HepG2 (cell line): ENCODE results near the gene DHCR7. TPM values are rescaled to one million over a fixed set of nuclear protein-coding genes. Genes with fewer than 3 reads are reported as not detected.

Experiments used
- ATAC-seq: fragments of 200-7000 bp; cut with Tn5 transposase; 3 replicates; pipeline ENCODE4 v1.9.1; 2020; ENCODE audit warnings: mild to moderate bottlenecking, moderate library complexity
- BruUV-seq: library from RNA; stranded (reverse); fragments of 400-500 nt; replicated peaks from 2 replicates; lab custom pipeline; 2021; lab: Mats Ljungman, UMichigan
- CTCF ChIA-PET: fragments of 300-600 bp; formaldehyde crosslinking; extraction: SDS; loops from one replicate; lab custom pipeline; 2021; ENCODE audit warnings: low total read pairs, inconsistent platforms, low intra/inter-chr PET ratio; lab: Yijun Ruan, JAX
- POLR2A ChIA-PET: fragments of 350-600 bp; sonication (Branson Sonifier 250); formaldehyde crosslinking; loops from one replicate; lab custom pipeline; 2020; ENCODE audit warnings: antibody characterized with exemption, inconsistent platforms; lab: Yijun Ruan, JAX
- DNase-seq: peaks from one replicate; pipeline ENCODE4 v3.0.0-alpha.2; 2015; ENCODE audit warnings: low spot score
- FAIRE-seq: peaks from 3 replicates; lab custom pipeline; 2011; peaks lifted over from hg19 to GRCh38; lab: Jason Lieb, UNC
- H2AFZ ChIP-seq: one replicate; pipeline ENCODE4 v1.6.1; 2011; ENCODE audit warnings: low read length, inconsistent platforms
- H3K27ac ChIP-seq: fragments of 300-600 bp; 3 replicates; pipeline ENCODE4 v1.8.0; 2011; ENCODE audit warnings: mixed run types, mild to moderate bottlenecking, mixed read lengths, low read length, inconsistent platforms; ENCODE audit not compliant: insufficient read depth; ENCODE audit errors: extremely low read length
- H3K27me3 ChIP-seq, 2 experiments: fragments of 200-600 bp in 1 of 2; 2 replicates in 1 of 2; 3 replicates in 1 of 2; pipeline versions ENCODE4 v1.6.0 to v1.8.0; 2011; ENCODE audit warnings: low read length in 2 of 2, mild to moderate bottlenecking in 2 of 2, moderate library complexity in 2 of 2, inconsistent platforms in 1 of 2; ENCODE audit not compliant: insufficient read depth in 2 of 2, control insufficient read depth in 1 of 2
- H3K36me3 ChIP-seq, 2 experiments: fragments of 200-600 bp in 1 of 2; replicated peaks in 1 of 2; 2 replicates in 1 of 2; 3 replicates in 1 of 2; pipeline versions ENCODE4 v1.5.1 to v1.8.0; 2011; ENCODE audit warnings: low read length in 2 of 2, inconsistent platforms in 1 of 2; ENCODE audit not compliant: insufficient read depth in 2 of 2, control insufficient read depth in 1 of 2
- H3K4me1 ChIP-seq: 2 replicates; pipeline ENCODE4 v1.5.1; 2012; ENCODE audit warnings: low read length, inconsistent platforms; ENCODE audit not compliant: insufficient read depth
- H3K4me2 ChIP-seq: 2 replicates; pipeline ENCODE4 v1.6.0; 2011; ENCODE audit warnings: low read depth, low read length, inconsistent platforms
- H3K4me3 ChIP-seq, 3 experiments: fragments of 200-600 bp in 1 of 3; sonication (generic), shearing (Covaris generic) in 1 of 3; replicated peaks in 1 of 3; 2 replicates each; pipeline ENCODE4 v1.5.1; 2011 to 2016; ENCODE audit warnings: low read length in 3 of 3, inconsistent platforms in 2 of 3, low read depth in 2 of 3, mild to moderate bottlenecking in 2 of 3, control low read depth in 1 of 3, mixed read lengths in 1 of 3; ENCODE audit not compliant: insufficient read depth in 1 of 3
- H3K79me2 ChIP-seq: one replicate; pipeline ENCODE4 v1.6.1; 2011; ENCODE audit warnings: low read length, inconsistent platforms; ENCODE audit not compliant: insufficient read depth
- H3K9ac ChIP-seq: 2 replicates; pipeline ENCODE4 v1.6.0; 2011; ENCODE audit warnings: mild to moderate bottlenecking, low read depth, low read length, inconsistent platforms; ENCODE audit not compliant: insufficient read depth
- H3K9me3 ChIP-seq: 2 replicates; pipeline ENCODE4 v1.5.1; 2012; ENCODE audit warnings: mild to moderate bottlenecking, low read length
- H4K20me1 ChIP-seq: 2 replicates; pipeline ENCODE4 v1.6.0; 2011; ENCODE audit warnings: inconsistent platforms, mild to moderate bottlenecking, low read length, moderate library complexity; ENCODE audit not compliant: insufficient read depth
- GABPA ChIP-seq, 2 experiments: IDR thresholded peaks; 2 replicates each; pipeline ENCODE4 v1.6.1; 2011 to 2016; ENCODE audit warnings: low read depth in 2 of 2, low read length in 1 of 2, missing biosample characterization in 1 of 2, missing genetic modification characterization in 1 of 2
- KDM5B ChIP-seq: sonication (generic); formaldehyde crosslinking; IDR thresholded peaks from 2 replicates; pipeline ENCODE4 v1.4.0; 2020; ENCODE audit warnings: missing genetic modification reagents, mild to moderate bottlenecking, borderline replicate concordance
- THAP11 ChIP-seq: IDR thresholded peaks from 2 replicates; pipeline ENCODE4 v1.6.1; 2016; ENCODE audit warnings: missing biosample characterization, missing genetic modification reagents
- ZNF329 ChIP-seq: sonication (generic); formaldehyde crosslinking; IDR thresholded peaks from 2 replicates; pipeline ENCODE4 v1.9.0; 2021; ENCODE audit warnings: low read depth, mild to moderate bottlenecking, missing genetic modification reagents
- ZNF44 ChIP-seq: sonication (generic); formaldehyde crosslinking; IDR thresholded peaks from 2 replicates; pipeline ENCODE4 v1.5.1; 2020; ENCODE audit warnings: mild to moderate bottlenecking, missing genetic modification reagents
- ZNF468 ChIP-seq: sonication (generic); formaldehyde crosslinking; IDR thresholded peaks from 2 replicates; pipeline ENCODE4 v1.8.0; 2022; ENCODE audit warnings: mild to moderate bottlenecking, moderate library complexity, missing genetic modification reagents
- ZNF549 ChIP-seq: sonication (generic); formaldehyde crosslinking; IDR thresholded peaks from 2 replicates; pipeline ENCODE4 v1.5.0; 2020; ENCODE audit warnings: missing genetic modification reagents
- ZNF703 ChIP-seq: sonication (generic); formaldehyde crosslinking; IDR thresholded peaks from 2 replicates; pipeline ENCODE4 v1.5.1; 2020; ENCODE audit warnings: missing genetic modification reagents, mild to moderate bottlenecking, moderate library complexity, borderline replicate concordance
- ZNF749 ChIP-seq: sonication (generic); formaldehyde crosslinking; IDR thresholded peaks from 2 replicates; pipeline ENCODE4 v1.8.0; 2022; ENCODE audit warnings: mild to moderate bottlenecking, missing genetic modification reagents, moderate library complexity, borderline replicate concordance
- WGBS: methylation state at CpG from one replicate; pipeline ENCODE4 v1.1.6; 2017; ENCODE audit warnings: low lambda C conversion rate; 5-methylcytosine and 5-hydroxymethylcytosine counted together
- in situ Hi-C: cut with HindIII; loops from 2 replicates; pipeline ENCODE4 v1.10.0; 2017; ENCODE audit warnings: low pct_unique_long_range_greater_than_20kb; ENCODE audit not compliant: extremely low pct_ligation_motif_present
- intact Hi-C: fragments of 100-400 bp; cut with micrococcal nuclease; formaldehyde crosslinking; loops from one replicate; pipeline ENCODE4 v1.10.0; 2022; ENCODE audit not compliant: unreplicated experiment
- polyA plus RNA-seq, 8 experiments: library from polyadenylated mRNA; depleted of rRNA in 3 of 8; stranded (reverse) in 7 of 8; unstranded in 1 of 8; fragments of >200 nt; fragmentation: Illumina TruSeq in 4 of 8; extraction: Trizol in 4 of 8; gene quantifications; 2 replicates each; pipeline versions ENCODE4 v1.2.1 to v1.2.3, GENCODE V29; 2011 to 2016; ENCODE audit warnings: low read depth in 4 of 8, missing spikeins in 1 of 8, mixed read lengths in 1 of 8; ENCODE audit not compliant: insufficient read depth in 1 of 8
- total RNA-seq, 5 experiments: library from RNA; depleted of rRNA; stranded (reverse); fragments of >200 nt; fragmentation: Illumina TruSeq; extraction: Trizol; gene quantifications; 2 replicates each; pipeline ENCODE4 v1.2.3, GENCODE V29; 2016; ENCODE audit warnings: low read depth in 1 of 5
- TF ChIP-seq, protein P1 (sequence below): IDR thresholded peaks from 2 replicates; pipeline ENCODE4 v1.6.1; 2016; ENCODE audit warnings: missing biosample characterization, missing genetic modification reagents, low read depth

Gene DHCR7
- total and polyA plus RNA-seq, 2 of the 13 experiments (the other 11 are each of a cell fraction or from before 2014, with no cell fraction given), result 96.0 to 143 TPM

DNA sequence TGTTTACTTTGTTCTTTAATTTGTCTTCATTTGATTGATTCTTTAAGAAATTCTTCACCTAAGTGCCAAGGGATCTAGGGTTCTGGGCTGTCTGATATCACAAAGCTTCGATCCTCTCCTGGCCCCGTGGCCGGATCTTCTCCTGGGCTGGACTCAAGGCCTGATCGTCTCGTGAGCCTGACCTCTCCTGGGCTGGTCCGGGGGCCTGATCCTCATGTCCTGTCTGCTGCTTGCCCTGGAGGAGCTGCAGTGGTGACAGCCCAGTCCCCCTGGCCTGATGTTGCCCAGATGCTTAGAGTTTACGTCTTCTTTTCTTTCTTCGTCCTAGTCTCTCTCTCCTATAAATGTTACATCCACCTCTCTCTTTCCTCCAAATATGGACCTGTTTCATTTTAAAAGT lies 8.1 kb upstream of the DHCR7 start:
- FAIRE-seq (no peak), DNase-seq (no peak)
- in situ Hi-C loops, result no loop called here
- Histone ChIP-seq H4K20me1 (no peaks in the 10 kb centered on the region), H3K4me1 (peaks cover 28% of the 10 kb centered on the region), H3K4me2 (no peak overlapping the region)
- CTCF ChIA-PET, result no interaction called here
- TF ChIP-seq THAP11 (CRISPR knock-in tag) (no peak), ZNF329 (CRISPR knock-in tag) (no peak), GABPA (IDR thresholded peaks at IDR 0.05; ENCODE audit: low read depth, low read length) (no peak), GABPA (CRISPR knock-in tag; IDR thresholded peaks at IDR 0.05; ENCODE audit: low read depth) (no peak), ZNF468 (CRISPR knock-in tag) (no peak), KDM5B (no peak), ZNF44 (no peak), ZNF549 (no peak), ZNF703 (CRISPR knock-in tag) (no peak), ZNF749 (no peak)
- TF ChIP-seq, protein P1, sequence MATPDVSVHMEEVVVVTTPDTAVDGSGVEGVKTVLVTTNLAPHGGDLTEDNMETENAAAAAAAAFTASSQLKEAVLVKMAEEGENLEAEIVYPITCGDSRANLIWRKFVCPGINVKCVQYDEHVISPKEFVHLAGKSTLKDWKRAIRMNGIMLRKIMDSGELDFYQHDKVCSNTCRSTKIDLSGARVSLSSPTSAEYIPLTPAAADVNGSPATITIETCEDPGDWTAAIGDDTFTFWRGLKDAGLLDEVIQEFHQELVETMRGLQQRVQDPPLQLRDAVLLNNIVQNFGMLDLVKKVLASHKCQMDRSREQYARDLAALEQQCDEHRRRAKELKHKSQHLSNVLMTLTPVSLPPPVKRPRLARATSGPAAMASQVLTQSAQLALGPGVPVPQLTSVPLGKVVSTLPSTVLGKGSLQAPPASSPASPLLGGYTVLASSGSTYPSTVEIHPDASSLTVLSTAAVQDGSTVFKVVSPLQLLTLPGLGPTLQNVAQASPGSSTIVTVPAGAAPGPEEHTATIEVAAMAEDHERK (CRISPR knock-in tag), result no peak
- TF ChIP-seq, all 625 proteins: peak for 0
- no peak overlapping the region for H3K4me3 ChIP-seq
- intact Hi-C loops, result no loop called here
- no peaks in the 10 kb centered on the region for H3K9me3 ChIP-seq
- no peaks in the 10 kb centered on the region for H3K27me3 ChIP-seq
- ATAC-seq, result no peak
- BruUV-seq, result no TSS peak
- WGBS, result 93% methylated on average over 8 of the region's 8 CpGs
- POLR2A ChIA-PET, result no interaction called here
- H3K27ac ChIP-seq, result no peak overlapping the region
- H2AFZ ChIP-seq, result no peak overlapping the region
- H3K79me2 ChIP-seq, result peaks cover 12% of the 10 kb centered on the region
- peaks cover 27 to 58% of the 10 kb centered on the region in 2 experiments for H3K36me3 ChIP-seq
- no peak overlapping the region for H3K9ac ChIP-seq
